Lung (tissue), 12 donors: Measurements from ENCODE around the gene STX8. TPM values are rescaled to one million over a fixed set of nuclear protein-coding genes. Genes with fewer than 3 reads are reported as not detected.

Experiments
- ATAC-seq: fragments of 200-7000 bp; cut with Tn5 transposase; one replicate; pipeline ENCODE4 v1.9.1; 2020; ENCODE audit warnings: moderate number of reproducible peaks; ENCODE audit not compliant: insufficient read depth, low FRiP score
- DNase-seq, 3 donors: peaks; one replicate each; pipeline ENCODE4 v3.0.0-alpha.2; 2013 to 2017
- H3K27ac ChIP-seq, 2 donors: one replicate each; pipeline ENCODE4 v1.5.1; 2013; ENCODE audit warnings: mild to moderate bottlenecking in 2 of 2, moderate library complexity in 2 of 2, control low read depth in 1 of 2, inconsistent platforms in 1 of 2, low read depth in 1 of 2, low read length in 1 of 2
- H3K27me3 ChIP-seq, 3 donors: one replicate each; pipeline ENCODE4 v1.5.1; 2013; ENCODE audit warnings: low read length in 2 of 3; ENCODE audit not compliant: control insufficient read depth in 3 of 3, insufficient read depth in 3 of 3
- H3K36me3 ChIP-seq, 4 donors: one replicate each; pipeline ENCODE4 v1.5.1; 2013; ENCODE audit warnings: low read length in 4 of 4, mild to moderate bottlenecking in 1 of 4, moderate library complexity in 1 of 4; ENCODE audit not compliant: control insufficient read depth in 4 of 4, insufficient read depth in 4 of 4
- H3K4me1 ChIP-seq, 5 donors: one replicate each; pipeline ENCODE4 v1.5.1; 2013; ENCODE audit warnings: low read length in 5 of 5, mild to moderate bottlenecking in 2 of 5, moderate library complexity in 1 of 5; ENCODE audit not compliant: control insufficient read depth in 5 of 5, insufficient read depth in 5 of 5
- H3K4me3 ChIP-seq: one replicate; pipeline ENCODE4 v1.5.1; 2013; ENCODE audit warnings: mild to moderate bottlenecking, control low read depth, moderate library complexity
- H3K9ac ChIP-seq, 2 donors: one replicate each; pipeline ENCODE4 v1.5.1; 2013; ENCODE audit warnings: low read length in 2 of 2, control low read depth in 1 of 2; ENCODE audit not compliant: insufficient read depth in 1 of 2
- H3K9me3 ChIP-seq, 4 donors: one replicate each; pipeline ENCODE4 v1.5.1; 2013; ENCODE audit warnings: low read length in 3 of 4, mild to moderate bottlenecking in 1 of 4, moderate library complexity in 1 of 4; ENCODE audit not compliant: control insufficient read depth in 4 of 4, insufficient read depth in 3 of 4
- WGBS, 2 donors: extraction: QIAGEN DNeasy Blood & Tissue Kit; methylation state at CpG; one replicate each; pipeline ENCODE4 v1.1.7; 2013; 5-methylcytosine and 5-hydroxymethylcytosine counted together
- polyA plus RNA-seq, 2 donors: library from polyadenylated mRNA; stranded (reverse); fragments of 200-250 nt; gene quantifications; one replicate each; pipeline ENCODE4 v1.2.1, GENCODE V29; 2013
- total RNA-seq, 2 donors: library from RNA; depleted of rRNA in 1 of 2; stranded (reverse); fragments of >200 nt in 1 of 2; gene quantifications; one replicate each; pipeline ENCODE4 v1.2.1, GENCODE V29; 2014 to 2021
- TF ChIP-seq, protein P1 (sequence below): IDR thresholded peaks from 2 replicates; pipeline ENCODE4 v1.5.1; 2012; ENCODE audit warnings: mild to moderate bottlenecking; ENCODE audit errors: control extremely low read depth, extremely low read depth
- donor health status: control.
- donor health status: control.
- donor health status: Bipolar disorder and iron deficiency.
- donor health status: healthy.
- donor health status: DM: yes; HTN: yes; CAD: no.

The STX8 gene
- total and polyA plus RNA-seq, 4 donors, result 36.5 to 81.1 (median 63.2) TPM

DNA sequence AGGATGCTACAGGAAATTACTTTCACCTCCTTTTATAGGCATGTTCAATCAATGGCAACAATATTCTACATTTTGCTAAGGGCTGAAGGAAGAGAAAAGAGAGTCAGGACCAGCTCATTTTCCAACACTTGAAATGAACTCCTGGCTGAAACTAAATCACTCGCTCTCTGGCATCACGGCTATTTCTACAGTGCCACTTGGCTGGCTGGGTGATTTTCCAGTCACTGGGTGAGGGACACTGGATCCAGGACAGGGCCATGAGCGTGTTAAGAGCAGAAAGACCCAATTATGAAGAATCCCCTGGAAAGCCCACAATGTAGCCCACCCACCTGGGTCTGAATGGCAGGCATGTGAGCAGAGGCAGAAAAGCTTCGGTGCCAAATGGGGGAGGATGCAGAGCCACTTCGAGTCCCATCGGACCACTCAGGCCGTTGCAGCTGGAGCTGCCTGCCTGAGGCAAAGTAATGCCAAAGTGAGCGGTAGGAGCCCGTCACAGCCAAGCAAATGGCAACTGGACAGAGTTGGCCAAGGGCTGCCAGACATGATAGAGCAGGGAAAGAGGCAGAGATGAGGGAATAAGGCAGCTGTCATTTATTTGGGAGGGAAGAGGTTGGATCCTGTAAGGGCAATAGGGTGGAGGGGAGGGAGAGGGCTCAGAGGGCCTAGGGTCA lies 246.2 kb downstream of the STX8 start:
- Histone ChIP-seq H3K27ac (no peak overlapping the region), H3K9ac (no peak overlapping the region), H3K4me1 (no peaks in the 10 kb centered on the region), H3K9me3 (peaks cover 0 to under 1% (median 0%) of the 10 kb centered on the region in 4 donors), H3K27me3 (no peaks in the 10 kb centered on the region), H3K36me3 (no peaks in the 10 kb centered on the region), H3K4me3 (no peak overlapping the region)
- ATAC-seq (no peak), DNase-seq (no peak)
- WGBS, 2 donors, result 90 to 92% methylated on average over 9 of the region's 9 CpGs
- TF ChIP-seq, protein P1, sequence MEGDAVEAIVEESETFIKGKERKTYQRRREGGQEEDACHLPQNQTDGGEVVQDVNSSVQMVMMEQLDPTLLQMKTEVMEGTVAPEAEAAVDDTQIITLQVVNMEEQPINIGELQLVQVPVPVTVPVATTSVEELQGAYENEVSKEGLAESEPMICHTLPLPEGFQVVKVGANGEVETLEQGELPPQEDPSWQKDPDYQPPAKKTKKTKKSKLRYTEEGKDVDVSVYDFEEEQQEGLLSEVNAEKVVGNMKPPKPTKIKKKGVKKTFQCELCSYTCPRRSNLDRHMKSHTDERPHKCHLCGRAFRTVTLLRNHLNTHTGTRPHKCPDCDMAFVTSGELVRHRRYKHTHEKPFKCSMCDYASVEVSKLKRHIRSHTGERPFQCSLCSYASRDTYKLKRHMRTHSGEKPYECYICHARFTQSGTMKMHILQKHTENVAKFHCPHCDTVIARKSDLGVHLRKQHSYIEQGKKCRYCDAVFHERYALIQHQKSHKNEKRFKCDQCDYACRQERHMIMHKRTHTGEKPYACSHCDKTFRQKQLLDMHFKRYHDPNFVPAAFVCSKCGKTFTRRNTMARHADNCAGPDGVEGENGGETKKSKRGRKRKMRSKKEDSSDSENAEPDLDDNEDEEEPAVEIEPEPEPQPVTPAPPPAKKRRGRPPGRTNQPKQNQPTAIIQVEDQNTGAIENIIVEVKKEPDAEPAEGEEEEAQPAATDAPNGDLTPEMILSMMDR, result no peak

DNA sequence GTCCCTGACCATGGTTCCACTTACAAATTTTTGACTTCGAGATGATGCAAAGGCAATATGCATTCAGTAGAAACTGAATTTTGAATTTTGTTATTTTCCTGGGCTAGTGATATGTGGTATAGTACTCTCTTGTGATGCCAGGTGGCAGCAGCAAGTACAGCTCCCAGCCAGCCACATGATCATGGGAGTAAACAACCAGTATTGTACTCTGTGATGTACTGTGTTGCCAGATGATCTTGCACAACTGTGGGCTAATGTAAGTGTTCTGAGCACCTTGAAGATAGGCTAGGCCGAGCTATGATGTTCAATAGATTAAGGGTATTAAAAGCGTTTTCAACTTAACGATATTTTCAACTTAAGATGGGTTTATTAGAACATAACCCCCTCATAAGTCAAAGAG lies 250.8 kb downstream of the STX8 start:
- H3K4me1 ChIP-seq, result no peaks in the 10 kb centered on the region
- no peaks in the 10 kb centered on the region for H3K27me3 ChIP-seq
- no peaks in the 10 kb centered on the region for H3K36me3 ChIP-seq
- 96 to 97% methylated on average over 4 of the region's 4 CpGs for WGBS, 2 donors
- H3K4me3 ChIP-seq, result no peak overlapping the region
- TF ChIP-seq, protein P1, result no peak
- DNase-seq, result no peak
- H3K9me3 ChIP-seq, result no peaks in the 10 kb centered on the region
- no peak overlapping the region for H3K9ac ChIP-seq
- no peak for ATAC-seq
- H3K27ac ChIP-seq, result no peak overlapping the region

DNA sequence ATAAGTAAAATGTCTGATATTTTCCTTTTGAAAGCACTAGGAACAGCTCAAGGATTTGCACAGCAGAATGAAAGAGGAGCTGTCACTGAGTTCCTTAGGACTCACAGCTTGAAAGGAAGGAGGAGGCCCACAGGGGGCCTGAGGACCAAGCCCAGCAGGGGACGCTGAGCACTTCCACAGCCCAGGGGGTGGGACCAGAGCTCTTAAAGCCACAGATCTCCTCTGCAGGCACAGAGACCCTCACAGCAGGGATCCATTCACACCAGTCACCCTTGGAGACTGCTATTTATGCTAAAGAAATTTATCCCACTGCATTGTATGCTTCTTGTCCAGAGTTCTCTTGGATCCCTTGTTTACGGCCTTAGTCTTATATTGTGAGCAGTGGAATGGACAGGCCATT lies 253.3 kb downstream of the STX8 start:
- no peak overlapping the region for H3K27ac ChIP-seq
- peaks cover 0 to 2% (median 0%) of the 10 kb centered on the region in 4 donors for H3K9me3 ChIP-seq
- H3K4me1 ChIP-seq, result no peaks in the 10 kb centered on the region
- 68 to 72% methylated on average over 2 of the region's 2 CpGs for WGBS, 2 donors
- ATAC-seq (no peak), DNase-seq (no peak)
- no peaks in the 10 kb centered on the region for H3K27me3 ChIP-seq
- TF ChIP-seq, protein P1, result no peak
- H3K36me3 ChIP-seq, result no peaks in the 10 kb centered on the region
- H3K9ac ChIP-seq, result no peak overlapping the region
- H3K4me3 ChIP-seq, result no peak overlapping the region

DNA sequence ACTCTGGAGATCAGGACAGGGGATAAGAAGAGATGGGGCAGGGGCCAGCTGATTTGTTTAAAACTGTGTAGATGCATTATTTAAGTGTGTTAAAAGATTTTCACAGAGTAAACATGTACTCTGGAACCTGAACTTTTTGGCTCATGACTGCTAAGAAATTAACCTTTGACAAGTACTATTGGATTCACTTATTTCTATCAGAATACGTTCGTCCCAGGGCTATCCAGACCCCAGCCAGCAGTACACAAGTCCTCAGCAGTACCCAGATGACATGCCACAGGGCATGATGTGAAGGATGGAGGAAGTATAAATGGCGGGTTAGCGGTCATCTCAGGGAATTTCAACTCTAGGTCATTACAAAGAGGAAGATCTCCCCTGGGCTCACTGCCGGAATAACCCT lies 253.7 kb downstream of the STX8 start:
- WGBS, 2 donors, result 91 to 94% methylated on average over 5 of the region's 5 CpGs
- peaks cover 0 to 2% (median 0%) of the 10 kb centered on the region in 4 donors for H3K9me3 ChIP-seq
- H3K36me3 ChIP-seq, result no peaks in the 10 kb centered on the region
- TF ChIP-seq, protein P1, result no peak
- no peak overlapping the region for H3K9ac ChIP-seq
- no peak overlapping the region for H3K4me3 ChIP-seq
- H3K4me1 ChIP-seq, result no peaks in the 10 kb centered on the region
- H3K27me3 ChIP-seq, result no peaks in the 10 kb centered on the region
- ATAC-seq, result no peak
- DNase-seq, result no peak
- no peak overlapping the region for H3K27ac ChIP-seq
